HG03159 (cell line): Measurements from ENCODE around the gene TMEM208.
A peak's percentile ranks its signal among the peaks of the same experiment; 100 is the strongest.

Experiments
- ATAC-seq: cut with Tn5 transposase; IDR thresholded peaks from one replicate; pipeline ENCODE4 v1.9.1; 2021; ENCODE audit warnings: mild to moderate bottlenecking, moderate library complexity; ENCODE audit not compliant: unreplicated experiment

Gene TMEM208

DNA sequence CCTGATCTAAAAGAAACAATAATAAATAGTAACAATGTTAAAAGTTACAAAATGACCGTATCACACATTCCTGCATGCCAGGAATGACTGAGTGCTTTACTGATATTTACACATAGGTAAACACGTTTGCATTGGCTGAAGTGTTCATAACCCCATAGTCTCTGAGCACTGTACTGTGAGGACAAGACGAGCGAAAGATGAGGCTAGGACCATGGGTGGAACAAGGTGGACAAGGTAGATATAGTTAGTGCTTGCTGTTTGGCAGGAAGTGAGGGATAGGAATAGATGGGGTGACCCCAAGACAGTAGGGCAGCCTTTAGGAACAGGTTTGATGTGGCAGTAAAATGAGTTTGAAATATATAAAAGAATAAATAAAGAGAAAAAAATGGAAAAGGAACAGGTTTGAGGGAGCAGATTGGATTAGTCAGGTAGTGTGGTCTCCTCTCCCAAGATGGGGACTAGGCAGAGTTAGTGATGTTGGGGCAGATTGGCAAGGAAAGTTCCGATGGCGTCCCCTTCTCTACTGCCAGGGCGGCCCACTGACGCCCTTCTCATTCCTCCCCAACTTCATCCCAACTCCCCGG lies 35.4 kb upstream of the TMEM208 start:
- no peak for ATAC-seq

DNA sequence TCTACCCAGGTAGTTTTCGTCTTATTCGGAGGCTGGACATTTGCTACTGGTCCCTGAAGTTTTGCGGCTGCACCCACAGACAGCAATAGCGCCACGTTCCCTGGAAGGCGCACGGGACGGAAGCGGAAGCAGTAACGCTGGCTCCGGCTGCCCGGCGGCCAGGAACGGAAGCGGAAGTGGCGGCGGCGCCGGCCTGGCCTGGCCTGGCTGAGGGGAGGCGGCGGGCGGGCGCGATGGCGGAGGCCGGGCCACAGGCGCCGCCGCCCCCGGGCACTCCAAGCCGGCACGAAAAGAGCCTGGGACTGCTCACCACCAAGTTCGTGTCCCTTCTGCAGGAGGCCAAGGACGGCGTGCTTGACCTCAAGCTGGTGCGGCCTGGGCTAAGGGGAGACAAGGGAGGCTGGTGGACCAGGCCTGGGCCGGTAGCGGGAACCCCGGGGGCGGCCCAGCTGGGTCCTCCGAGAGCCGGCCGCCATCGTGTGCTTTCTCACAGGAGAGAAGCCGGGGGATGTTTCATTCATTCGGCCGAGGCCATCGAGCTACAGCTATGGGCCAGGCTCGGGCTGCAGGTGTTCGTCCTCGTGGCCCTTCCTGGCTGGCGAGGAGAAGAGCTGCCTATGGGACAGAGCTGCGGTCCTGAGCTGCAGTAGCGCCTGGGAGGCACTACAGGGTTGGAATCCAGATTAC lies 34.8 kb upstream of the TMEM208 start, which contains the start of gene E2F4:
Gene E2F4 (plus strand): TSS at position 161 of the 687 bp plus-strand sequence. CDS start 73 bp downstream, at position 234.
- peak; percentile 89 for ATAC-seq

DNA sequence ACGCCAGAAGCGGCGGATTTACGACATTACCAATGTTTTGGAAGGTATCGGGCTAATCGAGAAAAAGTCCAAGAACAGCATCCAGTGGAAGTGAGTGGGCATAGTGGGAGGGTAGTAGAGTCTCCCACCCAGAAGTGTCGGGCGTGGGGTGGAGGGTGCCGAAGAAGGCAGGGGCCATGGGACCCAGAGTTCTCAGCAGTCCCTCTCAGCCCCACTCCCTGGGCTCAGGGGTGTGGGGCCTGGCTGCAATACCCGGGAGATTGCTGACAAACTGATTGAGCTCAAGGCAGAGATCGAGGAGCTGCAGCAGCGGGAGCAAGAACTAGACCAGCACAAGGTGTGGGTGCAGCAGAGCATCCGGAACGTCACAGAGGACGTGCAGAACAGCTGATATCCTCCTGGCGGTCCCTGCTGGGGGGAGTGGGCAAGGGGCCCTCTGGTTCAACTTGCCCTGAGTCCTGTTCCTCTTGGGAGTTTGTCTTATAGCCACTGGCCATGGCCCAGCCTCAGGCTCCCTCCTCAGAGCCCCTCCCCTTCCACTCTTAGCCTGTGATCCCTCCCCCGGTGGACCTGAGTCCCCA lies 34.1 kb upstream of the TMEM208 start:
- no peak for ATAC-seq

DNA sequence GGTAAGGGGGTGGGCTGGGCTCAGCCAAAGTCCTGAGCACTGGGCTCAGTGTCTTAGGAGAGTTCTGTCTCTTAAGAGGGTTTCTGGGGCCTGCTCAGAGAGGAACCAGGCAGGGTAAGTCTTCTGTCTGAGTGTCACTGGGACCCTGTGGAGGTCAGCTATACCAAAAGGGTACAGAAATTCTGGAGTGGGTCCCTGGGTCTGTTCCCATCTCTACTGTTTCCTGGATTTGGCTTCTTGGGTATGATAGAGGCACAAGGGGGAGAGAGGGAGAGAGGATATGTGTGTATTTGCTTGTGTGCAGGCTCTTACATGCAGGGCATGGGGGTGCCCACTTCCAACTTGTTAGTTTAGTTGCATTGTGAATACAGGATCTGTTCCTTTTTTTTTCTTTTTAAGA lies 33.4 kb upstream of the TMEM208 start:
- no peak for ATAC-seq

DNA sequence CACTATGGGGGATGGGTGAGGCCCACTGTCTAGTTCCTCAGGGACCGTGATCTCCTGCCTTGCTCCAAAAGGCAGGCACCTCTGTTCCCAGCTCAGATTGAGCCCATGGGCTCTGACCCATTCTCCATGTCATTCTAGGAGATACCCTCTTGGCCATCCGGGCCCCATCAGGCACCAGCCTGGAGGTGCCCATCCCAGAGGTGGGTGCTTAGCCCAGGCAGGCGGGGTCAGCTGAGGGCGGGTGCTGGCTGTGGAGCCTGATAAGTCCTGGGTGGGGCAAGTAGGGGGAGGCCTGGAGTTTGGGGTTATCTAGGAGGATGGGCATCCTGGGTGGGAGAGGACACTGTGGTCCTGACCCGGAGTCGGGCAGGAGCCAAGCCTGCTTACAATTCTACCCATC lies 32.7 kb upstream of the TMEM208 start:
- ATAC-seq = no peak

DNA sequence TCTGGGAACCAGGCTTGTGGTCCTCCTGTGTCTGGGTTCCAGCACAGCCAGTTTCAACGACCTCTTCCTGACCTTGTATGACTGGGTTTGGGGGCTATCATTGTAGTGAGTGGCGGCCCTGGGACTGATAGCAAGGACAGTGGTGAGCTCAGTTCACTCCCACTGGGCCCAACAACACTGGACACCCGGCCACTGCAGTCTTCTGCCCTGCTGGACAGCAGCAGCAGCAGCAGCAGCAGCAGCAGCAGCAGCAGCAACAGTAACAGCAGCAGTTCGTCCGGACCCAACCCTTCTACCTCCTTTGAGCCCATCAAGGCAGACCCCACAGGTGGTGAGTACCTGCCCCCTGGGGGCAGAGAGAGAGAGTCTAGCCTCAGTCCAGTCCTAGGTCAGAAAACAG lies 31.3 kb upstream of the TMEM208 start:
- no peak for ATAC-seq

DNA sequence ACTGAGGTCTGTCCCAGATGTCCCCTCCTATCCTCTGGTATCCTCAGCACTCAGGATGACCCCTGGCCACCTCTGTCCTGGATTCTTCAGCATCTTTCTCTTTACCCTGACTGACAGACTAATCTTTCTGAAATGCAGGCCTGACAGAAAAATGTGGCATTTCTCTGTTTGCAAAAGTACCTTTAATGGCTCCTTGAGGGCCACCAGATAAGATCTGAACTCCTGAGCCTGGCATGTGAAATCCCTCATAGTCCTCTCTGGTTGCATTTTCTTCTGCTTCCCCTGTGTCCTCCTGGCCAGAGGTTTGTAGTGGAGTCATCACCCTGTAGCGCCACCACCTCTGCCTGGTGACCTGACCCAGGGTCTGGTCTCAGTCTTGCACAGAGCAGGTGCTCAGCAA lies 30.0 kb upstream of the TMEM208 start:
- no peak for ATAC-seq

DNA sequence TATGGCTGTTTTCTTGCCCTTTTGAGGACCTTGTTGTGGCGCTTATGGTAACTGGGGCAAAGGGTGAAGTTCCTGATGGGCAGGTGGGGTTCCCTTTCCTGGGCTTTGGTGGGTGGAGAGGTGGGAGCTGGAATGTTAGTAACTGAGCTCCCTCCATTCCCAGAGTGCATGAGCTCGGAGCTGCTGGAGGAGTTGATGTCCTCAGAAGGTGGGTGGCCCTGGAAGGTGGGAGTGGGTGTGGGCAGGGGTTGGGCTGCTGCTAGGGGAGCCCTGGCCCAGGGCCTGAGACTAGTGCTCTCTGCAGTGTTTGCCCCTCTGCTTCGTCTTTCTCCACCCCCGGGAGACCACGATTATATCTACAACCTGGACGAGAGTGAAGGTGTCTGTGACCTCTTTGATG lies 29.2 kb upstream of the TMEM208 start:
- ATAC-seq = no peak

DNA sequence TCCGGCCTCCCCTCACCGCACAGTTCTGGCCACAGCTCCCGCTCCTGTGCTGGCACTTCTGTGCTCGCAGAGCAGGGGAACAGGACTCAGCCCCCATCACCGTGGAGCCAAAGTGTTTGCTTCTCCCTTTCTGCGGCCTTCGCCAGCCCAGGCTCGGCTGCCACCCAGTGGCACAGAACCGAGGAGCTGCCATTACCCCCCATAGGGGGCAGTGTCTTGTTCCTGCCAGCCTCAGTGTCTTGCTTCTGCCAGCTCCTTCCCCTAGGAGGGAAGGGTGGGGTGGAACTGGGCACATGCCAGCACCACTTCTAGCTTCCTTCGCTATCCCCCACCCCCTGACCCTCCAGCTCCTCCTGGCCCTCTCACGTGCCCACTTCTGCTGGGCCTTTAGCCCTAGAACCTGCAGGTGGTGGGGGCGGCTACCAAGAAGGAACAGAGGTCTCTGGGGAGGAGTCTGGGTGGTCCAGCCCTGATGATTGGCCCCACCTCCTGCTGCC lies 28.6 kb upstream of the TMEM208 start:
- ATAC-seq = no peak

DNA sequence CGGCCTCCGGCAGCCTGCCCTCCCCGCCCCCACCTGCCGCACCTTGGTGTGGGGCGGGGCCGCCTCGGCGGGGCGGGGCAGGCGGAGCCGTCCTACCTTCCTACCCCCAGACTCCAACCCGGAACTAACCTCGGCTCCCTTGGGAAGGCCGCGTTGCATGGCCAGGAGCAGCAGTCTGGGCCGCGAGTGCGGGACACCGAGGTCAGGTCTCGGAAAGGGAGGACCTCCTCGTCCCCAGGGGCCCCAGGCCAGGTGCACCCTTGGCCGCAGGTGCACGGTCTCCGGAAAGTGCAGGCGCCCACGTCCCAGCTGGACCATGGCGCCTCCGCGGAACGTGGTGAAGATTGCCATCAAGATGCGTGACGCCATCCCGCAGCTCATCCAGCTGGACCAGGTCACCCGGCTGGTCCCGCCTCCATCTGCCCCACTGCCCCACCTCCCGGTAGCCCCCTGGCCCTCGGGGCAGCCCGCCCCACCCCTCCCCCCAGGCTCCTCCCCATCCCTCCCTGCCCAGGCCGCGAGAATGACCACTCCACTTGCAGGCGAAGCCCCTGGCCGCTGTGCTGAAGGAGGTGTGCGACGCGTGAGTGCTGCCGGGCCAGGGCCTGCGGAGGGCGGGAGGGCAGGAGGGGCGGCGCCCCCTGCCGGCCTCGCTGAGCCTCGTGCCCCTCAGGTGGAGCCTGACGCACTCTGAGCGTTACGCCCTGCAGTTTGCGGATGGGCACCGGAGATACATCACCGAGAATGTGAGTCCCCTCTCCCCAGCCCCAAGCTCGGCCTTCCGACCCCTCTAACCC lies 27.7 kb upstream of the TMEM208 start, which contains the start of gene ELMO3:
Gene ELMO3 (plus strand): TSS at position 121 of the 797 bp plus-strand sequence. CDS start 196 bp downstream, at position 317.
- no peak for ATAC-seq

DNA sequence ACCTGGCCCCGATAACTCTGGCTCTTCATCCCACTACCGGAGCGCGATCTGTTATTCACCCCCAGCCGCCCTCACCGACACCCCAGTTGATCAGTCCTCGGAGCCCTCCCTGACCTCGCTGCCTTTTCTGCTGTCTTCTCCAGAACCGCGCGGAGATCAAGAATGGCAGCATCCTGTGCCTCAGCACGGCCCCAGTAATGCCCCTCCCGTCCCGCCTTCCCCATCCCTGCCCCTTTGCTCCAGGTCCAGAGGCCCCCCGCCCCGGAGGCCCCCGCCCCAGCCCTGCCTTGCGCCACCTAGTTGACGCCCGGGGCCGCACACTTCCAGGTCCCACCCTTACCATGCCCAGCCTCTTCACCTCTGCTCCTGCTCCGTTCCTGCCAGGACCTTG lies 27.1 kb upstream of the TMEM208 start:
- no peak for ATAC-seq

DNA sequence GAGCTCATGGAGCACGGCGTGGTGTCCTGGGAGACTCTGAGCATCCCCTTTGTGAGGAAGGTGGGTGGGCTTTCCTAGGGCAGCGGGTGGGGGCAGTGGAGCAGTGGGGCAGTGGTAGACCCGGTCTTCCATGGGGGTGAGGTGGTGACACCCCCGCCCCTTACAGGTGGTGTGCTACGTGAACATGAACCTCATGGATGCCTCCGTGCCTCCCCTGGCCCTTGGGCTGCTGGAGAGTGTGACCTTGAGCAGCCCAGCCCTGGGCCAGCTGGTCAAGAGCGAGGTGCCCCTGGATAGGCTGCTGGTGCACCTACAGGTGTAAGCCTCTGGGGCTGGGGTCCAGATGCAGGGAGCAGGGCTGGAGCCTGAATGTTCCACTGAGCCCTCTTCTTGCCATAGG lies 26.4 kb upstream of the TMEM208 start:
- no peak for ATAC-seq

DNA sequence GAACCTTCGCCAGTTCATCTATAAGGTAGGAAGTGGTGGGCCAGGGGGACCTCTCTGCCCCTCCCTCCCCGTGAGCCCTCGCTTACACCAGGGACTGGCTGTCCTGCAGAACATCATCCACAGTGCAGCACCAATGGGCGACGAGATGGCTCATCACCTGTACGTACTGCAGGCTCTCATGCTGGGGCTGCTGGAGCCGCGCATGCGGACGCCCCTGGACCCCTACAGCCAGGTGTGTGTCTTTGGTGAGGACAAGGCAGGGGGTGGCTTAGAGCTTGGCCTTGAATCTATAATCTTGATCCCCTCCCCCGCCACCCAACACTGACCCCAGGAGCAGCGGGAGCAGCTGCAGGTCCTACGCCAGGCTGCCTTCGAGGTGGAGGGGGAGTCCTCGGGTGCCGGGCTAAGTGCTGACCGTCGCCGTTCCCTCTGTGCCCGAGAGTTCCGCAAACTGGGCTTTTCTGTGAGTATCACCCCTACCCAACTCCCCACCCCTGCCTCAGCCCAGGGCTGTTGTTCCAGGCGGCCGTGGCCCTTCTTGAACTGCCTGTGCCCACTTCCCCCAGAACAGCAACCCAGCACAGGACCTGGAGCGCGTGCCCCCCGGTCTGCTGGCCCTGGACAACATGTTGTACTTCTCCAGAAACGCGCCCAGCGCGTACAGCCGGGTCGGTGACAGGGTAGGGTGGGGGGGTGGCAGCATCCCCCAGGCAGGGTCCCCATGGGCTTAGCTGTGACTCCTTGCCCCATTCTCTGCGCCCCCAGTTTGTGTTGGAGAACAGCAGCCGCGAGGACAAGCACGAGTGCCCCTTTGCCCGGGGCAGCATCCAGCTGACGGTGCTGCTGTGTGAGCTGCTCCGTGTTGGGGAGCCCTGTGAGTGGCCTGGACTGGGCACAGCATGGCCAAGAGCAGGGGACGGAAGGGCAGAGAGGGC lies 25.3 kb upstream of the TMEM208 start:
- no peak for ATAC-seq

DNA sequence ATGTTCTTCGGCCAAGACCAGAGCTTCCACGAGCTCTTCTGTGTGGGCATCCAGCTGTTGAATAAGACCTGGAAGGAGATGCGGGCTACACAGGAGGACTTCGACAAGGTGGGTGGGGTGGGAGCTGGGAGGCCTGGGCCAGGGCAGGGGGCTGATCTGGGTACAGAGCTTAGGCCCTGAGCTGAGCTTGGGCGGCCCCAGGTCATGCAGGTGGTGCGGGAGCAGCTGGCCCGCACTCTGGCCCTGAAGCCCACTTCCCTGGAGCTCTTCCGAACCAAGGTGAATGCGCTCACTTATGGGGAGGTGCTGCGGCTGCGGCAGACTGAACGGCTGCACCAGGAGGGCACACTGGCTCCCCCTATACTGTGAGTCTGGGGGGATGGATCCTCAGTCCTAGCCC lies 24.5 kb upstream of the TMEM208 start:
- no peak for ATAC-seq

DNA sequence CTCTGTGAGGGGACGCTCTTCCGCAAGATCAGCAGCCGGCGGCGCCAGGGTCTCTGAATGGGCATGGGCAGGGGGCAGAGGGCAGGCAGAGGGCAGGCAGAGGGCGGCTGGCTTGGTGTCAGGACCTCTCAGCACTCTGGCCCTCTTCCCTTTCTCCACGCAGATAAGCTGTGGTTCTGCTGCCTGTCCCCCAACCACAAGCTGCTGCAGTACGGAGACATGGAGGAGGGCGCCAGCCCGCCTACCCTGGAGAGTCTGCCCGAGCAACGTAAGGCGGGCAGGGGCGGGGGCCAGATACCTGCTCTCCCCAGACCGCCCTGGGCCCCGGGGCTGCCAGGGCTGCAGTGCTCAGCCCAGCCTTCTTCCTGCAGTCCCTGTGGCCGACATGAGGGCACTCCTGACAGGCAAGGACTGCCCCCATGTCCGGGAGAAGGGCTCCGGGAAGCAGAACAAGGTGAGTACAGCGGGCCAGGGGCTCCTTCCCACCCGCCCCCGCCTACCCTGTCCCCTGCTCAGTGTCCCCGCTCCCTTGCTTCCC lies 23.9 kb upstream of the TMEM208 start:
- no peak for ATAC-seq

DNA sequence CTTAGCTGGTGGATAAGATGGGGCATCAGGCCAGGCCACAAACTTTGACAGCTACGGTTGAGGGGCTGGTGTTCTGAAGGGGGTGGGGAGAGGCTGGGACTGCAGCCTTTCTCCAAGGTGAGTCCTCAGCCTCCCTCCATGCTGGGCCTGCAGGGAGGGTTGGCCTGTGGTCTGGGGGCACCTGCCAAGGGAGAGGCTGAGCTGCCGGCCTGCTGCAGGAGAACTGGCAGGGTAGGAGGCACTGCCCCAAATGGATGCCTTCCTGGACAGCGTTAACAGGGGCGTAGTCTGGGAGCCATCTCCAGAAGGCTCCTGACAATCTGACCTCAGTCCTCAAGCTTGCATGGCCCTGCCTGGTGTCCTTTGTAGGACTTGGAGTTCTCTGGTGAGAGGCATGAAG lies 22.9 kb upstream of the TMEM208 start:
- ATAC-seq = no peak

DNA sequence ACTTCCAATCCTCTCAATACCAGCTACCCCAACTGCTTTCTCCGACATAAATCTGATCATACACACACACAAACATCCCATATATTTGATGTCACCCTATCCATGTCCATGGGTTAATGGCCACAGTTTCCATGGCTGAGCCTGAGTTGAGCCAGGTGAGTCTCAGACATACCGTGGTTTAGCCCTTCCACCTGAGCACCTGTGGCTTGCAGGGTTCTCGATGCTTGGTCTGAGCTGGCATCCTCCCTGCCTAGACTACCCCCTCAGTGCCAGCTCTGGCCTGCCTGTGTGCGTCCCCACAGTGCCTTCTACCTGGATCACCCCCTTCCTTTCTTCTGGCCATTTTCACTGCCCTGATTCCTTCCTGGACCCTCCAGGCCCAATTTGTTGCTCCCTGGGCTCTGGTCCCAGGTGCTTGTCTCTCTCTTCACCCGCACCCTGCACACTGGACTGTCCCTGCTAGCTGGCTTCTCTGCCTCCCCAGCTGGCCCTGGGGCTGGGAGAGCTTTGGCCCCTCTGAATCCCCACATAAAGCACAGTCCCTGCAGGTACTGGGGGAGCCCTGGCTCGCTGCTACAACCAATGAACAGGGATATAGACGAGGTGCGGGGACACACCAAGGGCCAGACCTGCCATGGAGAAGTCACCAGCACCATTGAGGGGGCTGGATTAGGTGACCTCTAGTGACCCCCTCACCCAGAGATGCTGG lies 20.6 kb upstream of the TMEM208 start:
- ATAC-seq = no peak

DNA sequence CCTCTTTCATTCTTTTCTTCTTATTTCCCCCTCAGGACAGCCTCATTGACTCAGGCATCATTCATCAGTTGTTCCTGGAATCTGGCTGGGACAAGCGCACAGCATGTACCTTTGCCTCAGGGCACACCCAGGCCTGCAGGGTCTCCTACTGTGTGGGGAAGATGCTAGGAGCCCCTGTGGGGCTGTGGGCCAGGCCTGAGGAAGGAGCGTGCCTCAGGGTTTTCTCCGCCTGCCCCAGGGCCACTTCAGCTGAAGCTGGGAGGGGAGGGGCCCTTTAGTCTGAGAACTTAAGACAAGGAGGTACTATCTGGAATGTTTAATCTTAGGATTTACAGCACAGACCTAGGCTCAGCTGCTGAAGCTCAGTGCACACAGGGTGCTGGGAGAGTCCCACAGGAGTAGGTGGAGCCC lies 20.1 kb upstream of the TMEM208 start:
- ATAC-seq = no peak
